Smooth muscle cell (in vitro differentiated cells): ENCODE results near the gene OGG1. TPM values are rescaled to one million over a fixed set of nuclear protein-coding genes. Genes with fewer than 3 reads are reported as not detected.
A peak's percentile ranks its signal among the peaks of the same experiment; 100 is the strongest.

Experiments used
- DNase-seq: peaks from one replicate; lab custom pipeline; 2025; ENCODE audit not compliant: unreplicated experiment; lab: John Stamatoyannopoulos, UW
- H2AFZ ChIP-seq: fragments of 200-600 bp; sonication (generic); 2 replicates; pipeline ENCODE4 v1.6.0; 2016; ENCODE audit warnings: antibody characterized with exemption, low read depth, mild to moderate bottlenecking
- H3F3A ChIP-seq: fragments of 200-600 bp; sonication (generic); 2 replicates; pipeline ENCODE4 v1.6.0; 2017; ENCODE audit warnings: antibody characterized with exemption, low read depth
- H3K27ac ChIP-seq: fragments of 200-600 bp; sonication (generic); 2 replicates; pipeline ENCODE4 v1.5.1; 2016; ENCODE audit warnings: low read depth, mild to moderate bottlenecking
- H3K27me3 ChIP-seq: fragments of 200-600 bp; sonication (generic); 2 replicates; pipeline ENCODE4 v1.6.1; 2016; ENCODE audit warnings: low read depth, mild to moderate bottlenecking
- H3K36me3 ChIP-seq: fragments of 200-600 bp; sonication (generic); 2 replicates; pipeline ENCODE4 v1.5.1; 2016; ENCODE audit warnings: low read depth
- H3K4me1 ChIP-seq: fragments of 200-600 bp; sonication (generic); 2 replicates; pipeline ENCODE4 v1.5.1; 2016; ENCODE audit warnings: low read depth
- H3K4me2 ChIP-seq: fragments of 200-600 bp; sonication (generic); 2 replicates; pipeline ENCODE4 v1.6.0; 2016; ENCODE audit warnings: mild to moderate bottlenecking
- H3K4me3 ChIP-seq: fragments of 200-600 bp; sonication (generic); 2 replicates; pipeline ENCODE4 v1.5.1; 2016; ENCODE audit warnings: mild to moderate bottlenecking
- H3K79me2 ChIP-seq: fragments of 200-600 bp; sonication (generic); 2 replicates; pipeline ENCODE4 v1.6.0; 2016; ENCODE audit warnings: low read depth, mild to moderate bottlenecking
- H3K9ac ChIP-seq: fragments of 200-600 bp; sonication (generic); 2 replicates; pipeline ENCODE4 v1.6.0; 2016; ENCODE audit warnings: low read depth
- H3K9me3 ChIP-seq: fragments of 200-600 bp; sonication (generic); replicated peaks from 2 replicates; pipeline ENCODE4 v1.5.1; 2016; ENCODE audit warnings: low read depth
- H4K20me1 ChIP-seq: fragments of 200-600 bp; sonication (generic); 2 replicates; pipeline ENCODE4 v1.6.0; 2016; ENCODE audit warnings: low read depth
- CTCF ChIP-seq: fragments of 200-600 bp; sonication (generic); IDR thresholded peaks from 2 replicates; pipeline ENCODE4 v1.5.1; 2017; ENCODE audit warnings: borderline replicate concordance, mild to moderate bottlenecking, antibody characterized with exemption; ENCODE audit not compliant: insufficient read depth, poor library complexity, severe bottlenecking
- WGBS: methylation state at CpG from one replicate; pipeline ENCODE4 v1.1.7; 2016; ENCODE audit warnings: low lambda C conversion rate; 5-methylcytosine and 5-hydroxymethylcytosine counted together
- polyA plus RNA-seq: library from polyadenylated mRNA; unstranded; fragments of >200 nt; fragmentation: Nextera tagmentation; extraction: Ambion mirVana; gene quantifications from 2 replicates; pipeline ENCODE4 v1.2.1, GENCODE V29; 2016
- total RNA-seq: library from RNA; depleted of rRNA; stranded (reverse); fragments of >200 nt; gene quantifications from 2 replicates; pipeline ENCODE4 v1.2.3, GENCODE V29; 2014

Gene OGG1
- total and polyA plus RNA-seq, 2 experiments from 2014 or later, result 13.4 to 24.6 TPM

DNA sequence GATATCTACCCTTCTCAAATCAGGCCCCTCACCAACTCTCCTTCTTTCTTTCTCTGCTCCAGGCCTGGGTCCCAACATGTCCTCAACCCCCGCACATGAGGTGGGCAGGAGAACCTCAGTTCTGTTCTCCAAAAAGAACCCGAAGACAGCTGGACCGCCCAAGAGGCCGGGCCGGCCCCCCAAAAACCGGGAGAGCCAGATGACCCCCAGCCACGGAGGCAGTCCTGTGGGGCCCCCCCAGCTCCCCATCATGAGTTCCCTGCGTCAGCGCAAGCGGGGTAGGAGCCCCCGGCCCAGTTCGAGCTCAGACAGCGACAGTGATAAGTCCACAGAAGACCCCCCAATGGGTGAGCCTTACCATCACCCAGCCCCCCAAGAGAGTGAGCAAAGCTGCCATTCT is 5.6 kb upstream of the OGG1 start:
- 97% methylated on average over 13 of the region's 13 CpGs for WGBS
- H3K79me2 ChIP-seq, result no peaks in the 10 kb centered on the region
- no peak overlapping the region for H2AFZ ChIP-seq
- no peaks in the 10 kb centered on the region for H3K27me3 ChIP-seq
- peaks cover 26% of the 10 kb centered on the region for H3F3A ChIP-seq
- no peak overlapping the region for H3K9ac ChIP-seq
- no peaks in the 10 kb centered on the region for H4K20me1 ChIP-seq
- peaks cover 3% of the 10 kb centered on the region for H3K4me1 ChIP-seq
- no peak for DNase-seq
- H3K27ac ChIP-seq, result no peak overlapping the region
- no peaks in the 10 kb centered on the region for H3K9me3 ChIP-seq
- H3K4me3 ChIP-seq, result no peak overlapping the region
- H3K36me3 ChIP-seq, result peaks cover 4% of the 10 kb centered on the region
- no peak overlapping the region for H3K4me2 ChIP-seq
- TF ChIP-seq CTCF, result no peak

GRCh38 chr3:9745521-9745920 is 4.2 kb upstream of the OGG1 start:
- no peak for DNase-seq
- Histone ChIP-seq H4K20me1 (no peaks in the 10 kb centered on the region), H3F3A (peaks cover 28% of the 10 kb centered on the region), H3K4me2 (no peak overlapping the region), H3K4me3 (no peak overlapping the region), H3K27me3 (no peaks in the 10 kb centered on the region), H3K9me3 (no peaks in the 10 kb centered on the region), H3K27ac (peak overlapping the region; percentile 71), H2AFZ (no peak overlapping the region), H3K36me3 (no peaks in the 10 kb centered on the region), H3K4me1 (peaks cover 5% of the 10 kb centered on the region), H3K79me2 (no peaks in the 10 kb centered on the region), H3K9ac (no peak overlapping the region)
- TF ChIP-seq CTCF, result no peak
- WGBS, result 93% methylated on average over 12 of the region's 12 CpGs

- H3F3A ChIP-seq, result peaks cover 28% of the 10 kb centered on the region
- WGBS, result 35% methylated on average over 5 of the region's 5 CpGs
- H3K27me3 ChIP-seq, result no peaks in the 10 kb centered on the region
- peak overlapping the region; percentile 71 for H3K27ac ChIP-seq
- no peaks in the 10 kb centered on the region for H4K20me1 ChIP-seq
- H2AFZ ChIP-seq, result no peak overlapping the region
- no peaks in the 10 kb centered on the region for H3K36me3 ChIP-seq
- H3K4me1 ChIP-seq, result peaks cover 10% of the 10 kb centered on the region
- DNase-seq, result no peak
- no peak overlapping the region for H3K9ac ChIP-seq
- no peak overlapping the region for H3K4me3 ChIP-seq
- no peaks in the 10 kb centered on the region for H3K9me3 ChIP-seq
- H3K4me2 ChIP-seq, result peak overlapping the region; percentile 56
- H3K79me2 ChIP-seq, result peaks cover 6% of the 10 kb centered on the region
- TF ChIP-seq CTCF, result no peak
These were observed 3.4 kb upstream of the OGG1 start for GRCh38 chr3:9746330-9746729.

GRCh38 chr3:9747267-9747666 is 2.5 kb upstream of the OGG1 start:
- H3K9ac ChIP-seq, result no peak overlapping the region
- H3K4me3 ChIP-seq, result no peak overlapping the region
- H3K27me3 ChIP-seq, result no peaks in the 10 kb centered on the region
- H3K4me1 ChIP-seq, result peaks cover 10% of the 10 kb centered on the region
- no peaks in the 10 kb centered on the region for H4K20me1 ChIP-seq
- H3K9me3 ChIP-seq, result no peaks in the 10 kb centered on the region
- peak overlapping the region; percentile 71 for H3K27ac ChIP-seq
- TF ChIP-seq CTCF, result no peak
- H3K79me2 ChIP-seq, result peaks cover 7% of the 10 kb centered on the region
- H2AFZ ChIP-seq, result no peak overlapping the region
- no peak for DNase-seq
- peak overlapping the region; percentile 56 for H3K4me2 ChIP-seq
- H3K36me3 ChIP-seq, result no peaks in the 10 kb centered on the region
- H3F3A ChIP-seq, result peaks cover 28% of the 10 kb centered on the region
- 84% methylated on average over 8 of the region's 8 CpGs for WGBS
